Mesendoderm (in vitro differentiated cells): ENCODE results near the gene IGSF22.

ENCODE experiments used
- DNase-seq: peaks from one replicate; pipeline ENCODE4 v3.0.0; 2013
- H2AK5ac ChIP-seq: 2 replicates; pipeline ENCODE4 v1.6.1; 2013; ENCODE audit warnings: low read length, inconsistent platforms
- H2BK120ac ChIP-seq: 2 replicates; pipeline ENCODE4 v1.6.1; 2013; ENCODE audit warnings: low read depth, mild to moderate bottlenecking, low read length, moderate library complexity, mixed read lengths
- H2BK15ac ChIP-seq: replicated peaks from 2 replicates; pipeline ENCODE4 v1.6.1; 2013; ENCODE audit warnings: low read depth, mild to moderate bottlenecking, moderate library complexity
- H2BK5ac ChIP-seq: 2 replicates; pipeline ENCODE4 v1.6.1; 2013; ENCODE audit warnings: low read length, inconsistent platforms
- H3K18ac ChIP-seq: 2 replicates; pipeline ENCODE4 v1.6.1; 2013; ENCODE audit warnings: mild to moderate bottlenecking, low read length, mixed read lengths
- H3K23ac ChIP-seq: one replicate; pipeline ENCODE4 v1.6.1; 2013; ENCODE audit warnings: low read length
- H3K27ac ChIP-seq: 2 replicates; pipeline ENCODE4 v1.5.1; 2013; ENCODE audit warnings: low read depth, mild to moderate bottlenecking, inconsistent platforms, low read length, moderate library complexity
- H3K27me3 ChIP-seq: 2 replicates; pipeline ENCODE4 v1.6.1; 2013; ENCODE audit warnings: low read length, control low read depth, mild to moderate bottlenecking, inconsistent platforms; ENCODE audit not compliant: insufficient read depth, poor library complexity
- H3K36me3 ChIP-seq: 2 replicates; pipeline ENCODE4 v1.6.1; 2013; ENCODE audit warnings: low read length, inconsistent platforms; ENCODE audit not compliant: control insufficient read depth, insufficient read depth
- H3K4ac ChIP-seq: one replicate; pipeline ENCODE4 v1.6.1; 2013; ENCODE audit warnings: low read depth, mild to moderate bottlenecking, low read length, moderate library complexity
- H3K4me1 ChIP-seq: 2 replicates; pipeline ENCODE4 v1.6.1; 2013; ENCODE audit warnings: low read depth, low read length, inconsistent platforms; ENCODE audit not compliant: control insufficient read depth
- H3K4me2 ChIP-seq: 2 replicates; pipeline ENCODE4 v1.6.1; 2013; ENCODE audit warnings: low read length
- H3K4me3 ChIP-seq: 2 replicates; pipeline ENCODE4 v1.5.1; 2013; ENCODE audit warnings: mild to moderate bottlenecking, low read length
- H3K56ac ChIP-seq: one replicate; pipeline ENCODE4 v1.6.1; 2013; ENCODE audit warnings: low read length
- H3K79me1 ChIP-seq: 2 replicates; pipeline ENCODE4 v1.6.1; 2013; ENCODE audit warnings: low read length, inconsistent platforms
- H3K79me2 ChIP-seq: 2 replicates; pipeline ENCODE4 v1.6.1; 2013; ENCODE audit warnings: mild to moderate bottlenecking, low read length; ENCODE audit not compliant: control insufficient read depth, insufficient read depth
- H3K9ac ChIP-seq: 2 replicates; pipeline ENCODE4 v1.6.1; 2013; ENCODE audit warnings: low read length, inconsistent platforms
- H4K5ac ChIP-seq: one replicate; pipeline ENCODE4 v1.6.1; 2013; ENCODE audit warnings: low read length
- H4K8ac ChIP-seq: one replicate; pipeline ENCODE4 v1.6.1; 2013; ENCODE audit warnings: low read depth, mild to moderate bottlenecking, control low read depth, low read length, moderate library complexity
- WGBS: extraction: QIAGEN DNeasy Blood & Tissue Kit; methylation state at CpG from one replicate; pipeline ENCODE4 v1.1.7; 2013; ENCODE audit warnings: low lambda C conversion rate, missing lambda C conversion rate; ENCODE audit not compliant: insufficient coverage; ENCODE audit errors: extremely low coverage; 5-methylcytosine and 5-hydroxymethylcytosine counted together

The IGSF22 gene

GRCh38 chr11:18761741-18762140 is 35.8 kb upstream of the IGSF22 start:
- no peak overlapping the region for H3K18ac ChIP-seq
- H3K79me2 ChIP-seq, result no peaks in the 10 kb centered on the region
- no peak for DNase-seq
- no peak overlapping the region for H3K4me2 ChIP-seq
- H3K79me1 ChIP-seq, result no peaks in the 10 kb centered on the region
- H3K4me3 ChIP-seq, result no peak overlapping the region
- no CpG with 5 or more reads among the region's 11 CpGs for WGBS
- H3K4me1 ChIP-seq, result no peaks in the 10 kb centered on the region
- H2BK120ac ChIP-seq, result no peak overlapping the region
- H4K5ac ChIP-seq, result no peak overlapping the region
- H3K27me3 ChIP-seq, result no peaks in the 10 kb centered on the region
- no peak overlapping the region for H3K9ac ChIP-seq
- H3K4ac ChIP-seq, result no peak overlapping the region
- no peak overlapping the region for H2AK5ac ChIP-seq
- no peak overlapping the region for H2BK15ac ChIP-seq
- no peak overlapping the region for H2BK5ac ChIP-seq
- no peak overlapping the region for H3K27ac ChIP-seq
- no peak overlapping the region for H3K56ac ChIP-seq
- H3K36me3 ChIP-seq, result no peaks in the 10 kb centered on the region
- H4K8ac ChIP-seq, result no peak overlapping the region
- no peak overlapping the region for H3K23ac ChIP-seq

- Histone ChIP-seq H3K79me1 (no peaks in the 10 kb centered on the region), H4K8ac (no peak overlapping the region), H3K27ac (no peak overlapping the region), H3K4me2 (no peak overlapping the region), H2BK120ac (no peak overlapping the region), H2BK15ac (no peak overlapping the region), H3K36me3 (no peaks in the 10 kb centered on the region), H3K4ac (no peak overlapping the region), H3K18ac (no peak overlapping the region), H3K23ac (no peak overlapping the region), H2BK5ac (no peak overlapping the region), H4K5ac (no peak overlapping the region), H3K79me2 (no peaks in the 10 kb centered on the region), H3K9ac (no peak overlapping the region), H3K4me3 (no peak overlapping the region), H3K4me1 (no peaks in the 10 kb centered on the region), H3K27me3 (no peaks in the 10 kb centered on the region), H2AK5ac (no peak overlapping the region), H3K56ac (no peak overlapping the region)
- no peak for DNase-seq
- no CpG with 5 or more reads among the region's 3 CpGs for WGBS
These were observed 35.2 kb upstream of the IGSF22 start for GRCh38 chr11:18761144-18761543.

- H3K56ac ChIP-seq, result no peak overlapping the region
- H2AK5ac ChIP-seq, result no peak overlapping the region
- H3K23ac ChIP-seq, result no peak overlapping the region
- no peak overlapping the region for H3K9ac ChIP-seq
- no peak overlapping the region for H2BK15ac ChIP-seq
- no peak overlapping the region for H3K4me3 ChIP-seq
- no peak for DNase-seq
- H3K79me2 ChIP-seq, result no peaks in the 10 kb centered on the region
- H2BK120ac ChIP-seq, result no peak overlapping the region
- no peaks in the 10 kb centered on the region for H3K36me3 ChIP-seq
- H3K27me3 ChIP-seq, result no peaks in the 10 kb centered on the region
- H2BK5ac ChIP-seq, result no peak overlapping the region
- no peaks in the 10 kb centered on the region for H3K4me1 ChIP-seq
- H3K4ac ChIP-seq, result no peak overlapping the region
- H3K79me1 ChIP-seq, result no peaks in the 10 kb centered on the region
- H3K27ac ChIP-seq, result no peak overlapping the region
- no peak overlapping the region for H4K5ac ChIP-seq
- no CpG with 5 or more reads among the region's 3 CpGs for WGBS
- H4K8ac ChIP-seq, result no peak overlapping the region
- H3K18ac ChIP-seq, result no peak overlapping the region
- H3K4me2 ChIP-seq, result no peak overlapping the region
These were observed 31.8 kb upstream of the IGSF22 start for GRCh38 chr11:18757811-18758210.

- H3K4me2 ChIP-seq, result no peak overlapping the region
- H3K23ac ChIP-seq, result no peak overlapping the region
- no peak overlapping the region for H2AK5ac ChIP-seq
- no peak overlapping the region for H2BK15ac ChIP-seq
- H3K18ac ChIP-seq, result no peak overlapping the region
- H3K79me1 ChIP-seq, result no peaks in the 10 kb centered on the region
- H3K27me3 ChIP-seq, result no peaks in the 10 kb centered on the region
- H3K27ac ChIP-seq, result no peak overlapping the region
- WGBS, result no CpG with 5 or more reads among the region's 2 CpGs
- no peak overlapping the region for H3K9ac ChIP-seq
- no peak for DNase-seq
- no peaks in the 10 kb centered on the region for H3K79me2 ChIP-seq
- no peak overlapping the region for H4K5ac ChIP-seq
- H4K8ac ChIP-seq, result no peak overlapping the region
- no peak overlapping the region for H2BK120ac ChIP-seq
- no peaks in the 10 kb centered on the region for H3K36me3 ChIP-seq
- no peak overlapping the region for H2BK5ac ChIP-seq
- H3K4ac ChIP-seq, result no peak overlapping the region
- H3K4me1 ChIP-seq, result no peaks in the 10 kb centered on the region
- no peak overlapping the region for H3K4me3 ChIP-seq
- no peak overlapping the region for H3K56ac ChIP-seq
These were observed 30.9 kb upstream of the IGSF22 start for GRCh38 chr11:18756889-18757288.

GRCh38 chr11:18754308-18754707 is 28.3 kb upstream of the IGSF22 start:
- no peak overlapping the region for H2BK15ac ChIP-seq
- H3K27ac ChIP-seq, result no peak overlapping the region
- H3K18ac ChIP-seq, result no peak overlapping the region
- no peaks in the 10 kb centered on the region for H3K79me2 ChIP-seq
- no peak overlapping the region for H3K23ac ChIP-seq
- no peaks in the 10 kb centered on the region for H3K36me3 ChIP-seq
- H3K4me2 ChIP-seq, result no peak overlapping the region
- H4K8ac ChIP-seq, result no peak overlapping the region
- no peak for DNase-seq
- no peak overlapping the region for H2AK5ac ChIP-seq
- no CpG with 5 or more reads among the region's 5 CpGs for WGBS
- no peak overlapping the region for H3K4ac ChIP-seq
- H2BK5ac ChIP-seq, result no peak overlapping the region
- H3K9ac ChIP-seq, result no peak overlapping the region
- no peak overlapping the region for H2BK120ac ChIP-seq
- no peaks in the 10 kb centered on the region for H3K27me3 ChIP-seq
- H3K4me1 ChIP-seq, result no peaks in the 10 kb centered on the region
- no peak overlapping the region for H3K4me3 ChIP-seq
- H3K56ac ChIP-seq, result no peak overlapping the region
- no peak overlapping the region for H4K5ac ChIP-seq
- no peaks in the 10 kb centered on the region for H3K79me1 ChIP-seq

- Histone ChIP-seq H3K18ac (no peak overlapping the region), H3K4me3 (no peak overlapping the region), H3K4me1 (no peaks in the 10 kb centered on the region), H2BK5ac (no peak overlapping the region), H3K9ac (no peak overlapping the region), H3K27ac (no peak overlapping the region), H3K4me2 (no peak overlapping the region), H3K79me2 (no peaks in the 10 kb centered on the region), H3K56ac (no peak overlapping the region), H3K79me1 (no peaks in the 10 kb centered on the region), H2BK120ac (no peak overlapping the region), H4K5ac (no peak overlapping the region), H3K27me3 (no peaks in the 10 kb centered on the region), H2AK5ac (no peak overlapping the region), H4K8ac (no peak overlapping the region), H3K23ac (no peak overlapping the region), H2BK15ac (no peak overlapping the region), H3K4ac (no peak overlapping the region), H3K36me3 (no peaks in the 10 kb centered on the region)
- no CpG with 5 or more reads among the region's 3 CpGs for WGBS
- DNase-seq, result no peak
These were observed 26.5 kb upstream of the IGSF22 start for GRCh38 chr11:18752502-18752901.
